ENCODE data around the gene ACP7. TPM values are rescaled to one million over a fixed set of nuclear protein-coding genes. Genes with fewer than 3 reads are reported as not detected.

The ACP7 gene
- total and polyA plus RNA-seq, 2 experiments from 2014 or later, result 0.27 to 0.45 TPM

DNA sequence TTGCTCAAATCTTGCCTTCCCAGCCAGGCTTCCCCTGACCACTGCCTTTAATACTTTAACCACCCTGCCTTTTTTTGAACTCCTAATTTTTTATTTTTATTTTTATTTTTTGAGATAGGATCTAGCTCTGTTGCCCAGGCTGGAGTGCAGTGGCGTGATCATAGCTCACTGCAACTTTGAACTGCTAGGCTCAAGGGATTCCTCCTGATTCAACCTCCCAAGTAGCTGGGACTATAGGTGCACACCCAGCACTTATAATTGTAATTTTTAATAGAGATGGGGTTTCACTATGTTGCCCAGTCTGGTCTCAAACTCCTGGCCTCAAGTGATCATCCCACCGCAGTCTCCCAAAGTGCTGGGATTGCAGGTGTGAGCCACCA is 30.1 kb upstream of the ACP7 start:
- Histone ChIP-seq H3K36me3 (ENCODE audit: insufficient read depth) (no peaks in the 10 kb centered on the region), H3K79me2 (replicated peaks; ENCODE audit: insufficient read depth) (no peaks in the 10 kb centered on the region), H3K27me3 (ENCODE audit: insufficient read depth) (no peaks in the 10 kb centered on the region), H2AFZ (no peak overlapping the region), H3K4me3 (no peak overlapping the region), H3K9me2 (ENCODE audit: insufficient read depth) (peaks cover 5% of the 10 kb centered on the region; the same call in 1 of the 2 replicates), H4K20me1 (replicated peaks; ENCODE audit: insufficient read depth) (no peaks in the 10 kb centered on the region), H3K4me1 (ENCODE audit: insufficient read depth) (no peaks in the 10 kb centered on the region), H3K4me2 (no peak overlapping the region), H3F3A (replicated peaks; ENCODE audit: low read depth) (no peaks in the 10 kb centered on the region), H3K27ac (ENCODE audit: low read depth) (no peak overlapping the region)
- no peaks in the 10 kb centered on the region for H3K4me1 Mint-ChIP-seq
- H3K9me3 Mint-ChIP-seq, result peaks cover 4% of the 10 kb centered on the region; the same call in 2 of the 3 replicates
- DNase-seq (ENCODE audit: low spot score), result no peak
- no peak overlapping the region for H3K4me3 Mint-ChIP-seq
- TF ChIP-seq JUNB (IDR thresholded peaks at IDR 0.05; ENCODE audit: unreplicated experiment) (no peak), CREB1 (CRISPR knock-in tag; IDR thresholded peaks at IDR 0.05; ENCODE audit: low read depth) (no peak), EZH2phosphoT487 (IDR thresholded peaks at IDR 0.05; ENCODE audit: unreplicated experiment) (no peak), ZNF331 (CRISPR knock-in tag; IDR thresholded peaks at IDR 0.05; ENCODE audit: low read depth) (no peak), EZH2 (IDR thresholded peaks at IDR 0.05; ENCODE audit: low read depth, unreplicated experiment) (no peak), POLR2AphosphoS5 (IDR thresholded peaks at IDR 0.05; ENCODE audit: low read depth) (no peak), STAT1 (IDR thresholded peaks at IDR 0.05; ENCODE audit: unreplicated experiment) (no peak), NANOG (IDR thresholded peaks at IDR 0.05; ENCODE audit: borderline replicate concordance) (no peak), ETS1 (IDR thresholded peaks at IDR 0.05) (no peak), ZNF114 (CRISPR knock-in tag; IDR thresholded peaks at IDR 0.05) (no peak)
- TF ChIP-seq, protein P1, sequence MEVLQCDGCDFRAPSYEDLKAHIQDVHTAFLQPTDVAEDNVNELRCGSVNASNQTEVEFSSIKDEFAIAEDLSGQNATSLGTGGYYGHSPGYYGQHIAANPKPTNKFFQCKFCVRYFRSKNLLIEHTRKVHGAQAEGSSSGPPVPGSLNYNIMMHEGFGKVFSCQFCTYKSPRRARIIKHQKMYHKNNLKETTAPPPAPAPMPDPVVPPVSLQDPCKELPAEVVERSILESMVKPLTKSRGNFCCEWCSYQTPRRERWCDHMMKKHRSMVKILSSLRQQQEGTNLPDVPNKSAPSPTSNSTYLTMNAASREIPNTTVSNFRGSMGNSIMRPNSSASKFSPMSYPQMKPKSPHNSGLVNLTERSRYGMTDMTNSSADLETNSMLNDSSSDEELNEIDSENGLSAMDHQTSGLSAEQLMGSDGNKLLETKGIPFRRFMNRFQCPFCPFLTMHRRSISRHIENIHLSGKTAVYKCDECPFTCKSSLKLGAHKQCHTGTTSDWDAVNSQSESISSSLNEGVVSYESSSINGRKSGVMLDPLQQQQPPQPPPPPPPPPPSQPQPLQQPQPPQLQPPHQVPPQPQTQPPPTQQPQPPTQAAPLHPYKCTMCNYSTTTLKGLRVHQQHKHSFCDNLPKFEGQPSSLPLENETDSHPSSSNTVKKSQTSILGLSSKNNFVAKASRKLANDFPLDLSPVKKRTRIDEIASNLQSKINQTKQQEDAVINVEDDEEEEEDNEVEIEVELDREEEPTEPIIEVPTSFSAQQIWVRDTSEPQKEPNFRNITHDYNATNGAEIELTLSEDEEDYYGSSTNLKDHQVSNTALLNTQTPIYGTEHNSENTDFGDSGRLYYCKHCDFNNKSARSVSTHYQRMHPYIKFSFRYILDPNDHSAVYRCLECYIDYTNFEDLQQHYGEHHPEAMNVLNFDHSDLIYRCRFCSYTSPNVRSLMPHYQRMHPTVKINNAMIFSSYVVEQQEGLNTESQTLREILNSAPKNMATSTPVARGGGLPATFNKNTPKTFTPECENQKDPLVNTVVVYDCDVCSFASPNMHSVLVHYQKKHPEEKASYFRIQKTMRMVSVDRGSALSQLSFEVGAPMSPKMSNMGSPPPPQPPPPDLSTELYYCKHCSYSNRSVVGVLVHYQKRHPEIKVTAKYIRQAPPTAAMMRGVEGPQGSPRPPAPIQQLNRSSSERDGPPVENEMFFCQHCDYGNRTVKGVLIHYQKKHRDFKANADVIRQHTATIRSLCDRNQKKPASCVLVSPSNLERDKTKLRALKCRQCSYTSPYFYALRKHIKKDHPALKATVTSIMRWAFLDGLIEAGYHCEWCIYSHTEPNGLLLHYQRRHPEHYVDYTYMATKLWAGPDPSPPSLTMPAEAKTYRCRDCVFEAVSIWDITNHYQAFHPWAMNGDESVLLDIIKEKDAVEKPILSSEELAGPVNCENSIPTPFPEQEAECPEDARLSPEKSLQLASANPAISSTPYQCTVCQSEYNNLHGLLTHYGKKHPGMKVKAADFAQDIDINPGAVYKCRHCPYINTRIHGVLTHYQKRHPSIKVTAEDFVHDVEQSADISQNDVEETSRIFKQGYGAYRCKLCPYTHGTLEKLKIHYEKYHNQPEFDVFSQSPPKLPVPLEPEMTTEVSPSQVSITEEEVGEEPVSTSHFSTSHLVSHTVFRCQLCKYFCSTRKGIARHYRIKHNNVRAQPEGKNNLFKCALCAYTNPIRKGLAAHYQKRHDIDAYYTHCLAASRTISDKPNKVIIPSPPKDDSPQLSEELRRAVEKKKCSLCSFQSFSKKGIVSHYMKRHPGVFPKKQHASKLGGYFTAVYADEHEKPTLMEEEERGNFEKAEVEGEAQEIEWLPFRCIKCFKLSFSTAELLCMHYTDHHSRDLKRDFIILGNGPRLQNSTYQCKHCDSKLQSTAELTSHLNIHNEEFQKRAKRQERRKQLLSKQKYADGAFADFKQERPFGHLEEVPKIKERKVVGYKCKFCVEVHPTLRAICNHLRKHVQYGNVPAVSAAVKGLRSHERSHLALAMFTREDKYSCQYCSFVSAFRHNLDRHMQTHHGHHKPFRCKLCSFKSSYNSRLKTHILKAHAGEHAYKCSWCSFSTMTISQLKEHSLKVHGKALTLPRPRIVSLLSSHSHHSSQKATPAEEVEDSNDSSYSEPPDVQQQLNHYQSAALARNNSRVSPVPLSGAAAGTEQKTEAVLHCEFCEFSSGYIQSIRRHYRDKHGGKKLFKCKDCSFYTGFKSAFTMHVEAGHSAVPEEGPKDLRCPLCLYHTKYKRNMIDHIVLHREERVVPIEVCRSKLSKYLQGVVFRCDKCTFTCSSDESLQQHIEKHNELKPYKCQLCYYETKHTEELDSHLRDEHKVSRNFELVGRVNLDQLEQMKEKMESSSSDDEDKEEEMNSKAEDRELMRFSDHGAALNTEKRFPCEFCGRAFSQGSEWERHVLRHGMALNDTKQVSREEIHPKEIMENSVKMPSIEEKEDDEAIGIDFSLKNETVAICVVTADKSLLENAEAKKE (CRISPR knock-in tag; IDR thresholded peaks at IDR 0.05), result no peak
- TF ChIP-seq, protein P2, sequence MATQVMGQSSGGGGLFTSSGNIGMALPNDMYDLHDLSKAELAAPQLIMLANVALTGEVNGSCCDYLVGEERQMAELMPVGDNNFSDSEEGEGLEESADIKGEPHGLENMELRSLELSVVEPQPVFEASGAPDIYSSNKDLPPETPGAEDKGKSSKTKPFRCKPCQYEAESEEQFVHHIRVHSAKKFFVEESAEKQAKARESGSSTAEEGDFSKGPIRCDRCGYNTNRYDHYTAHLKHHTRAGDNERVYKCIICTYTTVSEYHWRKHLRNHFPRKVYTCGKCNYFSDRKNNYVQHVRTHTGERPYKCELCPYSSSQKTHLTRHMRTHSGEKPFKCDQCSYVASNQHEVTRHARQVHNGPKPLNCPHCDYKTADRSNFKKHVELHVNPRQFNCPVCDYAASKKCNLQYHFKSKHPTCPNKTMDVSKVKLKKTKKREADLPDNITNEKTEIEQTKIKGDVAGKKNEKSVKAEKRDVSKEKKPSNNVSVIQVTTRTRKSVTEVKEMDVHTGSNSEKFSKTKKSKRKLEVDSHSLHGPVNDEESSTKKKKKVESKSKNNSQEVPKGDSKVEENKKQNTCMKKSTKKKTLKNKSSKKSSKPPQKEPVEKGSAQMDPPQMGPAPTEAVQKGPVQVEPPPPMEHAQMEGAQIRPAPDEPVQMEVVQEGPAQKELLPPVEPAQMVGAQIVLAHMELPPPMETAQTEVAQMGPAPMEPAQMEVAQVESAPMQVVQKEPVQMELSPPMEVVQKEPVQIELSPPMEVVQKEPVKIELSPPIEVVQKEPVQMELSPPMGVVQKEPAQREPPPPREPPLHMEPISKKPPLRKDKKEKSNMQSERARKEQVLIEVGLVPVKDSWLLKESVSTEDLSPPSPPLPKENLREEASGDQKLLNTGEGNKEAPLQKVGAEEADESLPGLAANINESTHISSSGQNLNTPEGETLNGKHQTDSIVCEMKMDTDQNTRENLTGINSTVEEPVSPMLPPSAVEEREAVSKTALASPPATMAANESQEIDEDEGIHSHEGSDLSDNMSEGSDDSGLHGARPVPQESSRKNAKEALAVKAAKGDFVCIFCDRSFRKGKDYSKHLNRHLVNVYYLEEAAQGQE (IDR thresholded peaks at IDR 0.05; ENCODE audit: unreplicated experiment), result no peak
- TF ChIP-seq, protein P3, sequence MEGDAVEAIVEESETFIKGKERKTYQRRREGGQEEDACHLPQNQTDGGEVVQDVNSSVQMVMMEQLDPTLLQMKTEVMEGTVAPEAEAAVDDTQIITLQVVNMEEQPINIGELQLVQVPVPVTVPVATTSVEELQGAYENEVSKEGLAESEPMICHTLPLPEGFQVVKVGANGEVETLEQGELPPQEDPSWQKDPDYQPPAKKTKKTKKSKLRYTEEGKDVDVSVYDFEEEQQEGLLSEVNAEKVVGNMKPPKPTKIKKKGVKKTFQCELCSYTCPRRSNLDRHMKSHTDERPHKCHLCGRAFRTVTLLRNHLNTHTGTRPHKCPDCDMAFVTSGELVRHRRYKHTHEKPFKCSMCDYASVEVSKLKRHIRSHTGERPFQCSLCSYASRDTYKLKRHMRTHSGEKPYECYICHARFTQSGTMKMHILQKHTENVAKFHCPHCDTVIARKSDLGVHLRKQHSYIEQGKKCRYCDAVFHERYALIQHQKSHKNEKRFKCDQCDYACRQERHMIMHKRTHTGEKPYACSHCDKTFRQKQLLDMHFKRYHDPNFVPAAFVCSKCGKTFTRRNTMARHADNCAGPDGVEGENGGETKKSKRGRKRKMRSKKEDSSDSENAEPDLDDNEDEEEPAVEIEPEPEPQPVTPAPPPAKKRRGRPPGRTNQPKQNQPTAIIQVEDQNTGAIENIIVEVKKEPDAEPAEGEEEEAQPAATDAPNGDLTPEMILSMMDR (conservative IDR thresholded peaks at IDR 0.05; ENCODE audit: low read depth in 2 of 2), result no peak
- no peaks in the 10 kb centered on the region for H3K36me3 Mint-ChIP-seq (ENCODE audit: low read depth)
- ATAC-seq, result no peak
- H3K27me3 Mint-ChIP-seq (ENCODE audit: insufficient read depth, low read depth, poor library complexity), result peaks cover 1% of the 10 kb centered on the region
- no peak overlapping the region for H3K27ac Mint-ChIP-seq
